AG09309 (cell line): ENCODE data around the gene CDC14B.

Experiments
- DNase-seq: peaks from one replicate; pipeline ENCODE4 v3.0.0-alpha.2; 2010; ENCODE audit warnings: low read depth
- H3K4me3 ChIP-seq: 2 replicates; pipeline ENCODE4 v1.5.1; 2011; ENCODE audit warnings: mild to moderate bottlenecking, low read depth, low read length, moderate library complexity; ENCODE audit not compliant: control insufficient read depth
- CTCF ChIP-seq: IDR thresholded peaks from 2 replicates; pipeline ENCODE4 v1.5.1; 2011; ENCODE audit warnings: mild to moderate bottlenecking, low read depth, low read length, inconsistent platforms; ENCODE audit not compliant: insufficient read depth, control insufficient read depth; ENCODE audit errors: missing control alignments

CDC14B gene

GRCh38 chr9:96457266-96457665, 162.4 kb downstream of the CDC14B start:
- TF ChIP-seq CTCF, result no peak
- no peak overlapping the region for H3K4me3 ChIP-seq
- DNase-seq, result no peak

- H3K4me3 ChIP-seq, result no peak overlapping the region
- peak; percentile 76 for TF ChIP-seq CTCF
- DNase-seq, result no peak
These were observed 166.0 kb downstream of the CDC14B start for GRCh38 chr9:96453625-96454024.

- H3K4me3 ChIP-seq, result peak overlapping the region; percentile 98
- no peak for DNase-seq
- no peak for TF ChIP-seq CTCF
These were observed 168.8 kb downstream of the CDC14B start for GRCh38 chr9:96450613-96451528.
